HG03342 (cell line): ENCODE data around the gene SLC2A13.
A peak's percentile ranks its signal among the peaks of the same experiment; 100 is the strongest.
"Not testable (repeated sequence)": the region's sequence is repeated elsewhere in the genome, so short reads cannot be mapped to it uniquely, and the experiment has no call there.

Experiments
- ATAC-seq: cut with Tn5 transposase; IDR thresholded peaks from one replicate; pipeline ENCODE4 v1.9.1; 2021; ENCODE audit warnings: mild to moderate bottlenecking, moderate library complexity; ENCODE audit not compliant: unreplicated experiment

Gene SLC2A13

DNA sequence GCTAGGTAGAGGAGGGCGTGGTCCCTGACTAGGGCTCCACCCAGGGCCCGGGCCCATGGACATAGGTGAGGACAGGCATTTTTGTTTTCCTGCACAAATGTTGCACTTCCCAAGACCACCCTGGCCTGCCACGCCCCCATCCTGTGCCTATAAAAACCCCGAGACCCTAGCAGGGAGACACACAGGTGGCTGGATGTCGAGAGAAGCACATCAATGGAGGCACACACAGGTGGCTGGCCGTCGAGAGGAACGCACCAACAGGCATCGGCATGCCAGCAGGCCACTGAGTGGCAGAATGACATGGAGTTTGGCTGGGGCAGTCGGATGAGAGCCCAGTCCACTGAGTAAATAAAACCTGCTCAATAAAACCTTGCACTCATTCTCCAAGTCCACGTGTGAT lies 328.4 kb downstream of the SLC2A13 start:
- ATAC-seq = no peak

- ATAC-seq = no peak
Measured at GRCh38 chr12:39773266-39773665, 332.6 kb downstream of the SLC2A13 start.

DNA sequence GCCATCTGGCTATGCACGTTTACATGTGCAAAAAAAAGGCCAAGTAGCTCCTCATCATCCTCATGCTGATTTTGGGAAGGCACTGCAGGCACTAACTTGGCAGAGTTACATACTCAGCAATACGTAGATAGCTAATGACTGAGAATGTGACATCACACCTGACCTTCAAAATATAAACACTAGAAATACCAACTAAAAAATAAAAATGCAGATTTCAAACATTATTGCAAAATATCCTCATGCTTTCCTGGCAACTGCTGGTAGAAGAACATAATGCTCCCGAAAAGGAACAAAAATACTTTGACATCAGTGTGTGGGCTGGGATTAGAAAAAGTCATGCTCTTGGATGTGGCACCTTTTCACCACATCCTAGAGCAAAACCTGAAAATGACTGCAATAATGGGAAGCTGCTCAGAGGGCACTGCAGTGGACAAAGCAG lies 333.0 kb downstream of the SLC2A13 start:
- ATAC-seq = no peak

DNA sequence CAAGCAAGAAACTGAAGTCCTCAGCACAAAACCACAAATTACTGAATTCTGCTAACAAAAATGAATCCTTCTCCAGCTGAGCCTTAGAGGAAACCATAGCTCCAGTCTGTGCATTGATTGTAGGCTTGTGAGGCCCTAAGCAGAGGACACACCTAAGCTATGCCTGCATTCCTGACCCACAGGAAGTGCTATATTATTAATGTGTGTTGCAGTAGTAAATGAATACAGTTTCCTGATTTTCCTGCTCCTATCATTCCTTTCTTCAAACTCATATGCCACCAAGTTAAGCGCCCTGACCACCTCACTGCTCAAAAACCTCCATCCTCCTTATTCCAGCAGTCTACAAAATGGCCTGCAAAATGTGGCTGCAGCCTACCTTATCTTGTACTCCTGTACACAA lies 334.4 kb downstream of the SLC2A13 start:
- no peak for ATAC-seq

DNA sequence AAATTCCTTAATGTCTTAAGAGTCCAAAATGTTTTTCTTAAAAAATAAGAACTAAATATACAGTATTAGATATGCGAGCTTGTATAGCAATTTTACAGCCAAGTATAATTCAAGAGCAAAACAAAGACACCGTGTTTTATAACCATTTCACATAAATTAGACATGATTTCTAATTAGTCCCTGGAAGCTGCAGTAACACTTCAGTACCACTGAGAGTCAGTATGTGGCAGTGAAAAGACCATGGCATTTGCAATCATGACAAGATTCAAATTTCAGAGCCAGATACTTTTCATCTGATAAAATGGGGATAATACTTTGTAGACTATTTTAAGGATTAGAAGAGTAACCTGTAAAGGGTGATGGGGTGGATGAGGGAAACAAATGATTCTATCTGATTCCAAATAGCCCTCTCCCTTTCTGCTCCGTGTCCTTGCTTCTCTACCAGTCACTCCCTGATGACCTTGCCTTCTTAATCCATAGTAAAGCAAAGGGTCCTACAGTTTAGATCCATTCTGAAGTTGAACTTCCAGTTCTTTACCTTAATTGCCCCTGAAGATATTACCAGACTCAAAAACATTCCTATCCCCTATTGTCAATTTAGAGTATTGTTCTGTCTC lies 340.8 kb downstream of the SLC2A13 start:
- ATAC-seq = peak; percentile 81

- ATAC-seq = no peak
Measured at GRCh38 chr12:39763890-39764169, 342.1 kb downstream of the SLC2A13 start.

DNA sequence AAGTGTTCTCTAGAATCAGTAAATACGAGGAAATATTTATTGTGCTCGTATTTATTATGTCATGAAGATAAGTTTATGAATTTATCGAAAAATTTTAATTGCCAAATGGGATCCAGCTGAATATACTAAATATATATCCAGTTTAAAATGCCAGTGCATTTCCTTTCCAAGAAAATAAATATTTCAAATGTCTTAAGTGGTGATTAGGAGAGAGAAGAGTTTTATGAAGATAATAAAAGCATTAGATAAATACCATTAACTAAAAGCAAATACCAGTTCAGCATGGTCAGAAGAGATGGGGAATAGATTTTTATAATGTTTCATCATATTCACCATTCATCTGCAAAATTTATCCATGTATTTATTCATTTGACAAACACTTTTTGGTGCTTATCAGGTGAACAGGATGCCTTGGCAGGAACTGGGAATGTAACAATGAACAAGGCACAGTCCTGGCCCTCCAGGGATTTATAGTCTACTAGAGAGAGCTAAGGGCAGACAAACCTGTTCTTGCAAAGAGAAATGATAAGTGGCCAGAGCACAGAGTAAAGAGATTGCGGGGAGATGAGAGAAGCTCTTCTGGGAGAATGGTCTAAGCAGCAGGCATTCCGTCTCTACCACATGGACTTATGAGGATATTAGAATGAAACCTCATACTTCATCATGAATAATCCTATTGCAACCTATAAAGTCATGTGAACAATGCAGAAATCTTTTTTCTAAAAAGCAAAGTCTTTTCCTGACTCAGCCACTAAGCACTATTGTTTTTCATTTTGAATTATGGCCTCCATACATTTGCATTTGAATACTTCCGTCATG lies 342.6 kb downstream of the SLC2A13 start:
- no peak for ATAC-seq

GRCh38 chr12:39755478-39755877 lies 350.4 kb downstream of the SLC2A13 start:
- ATAC-seq = no peak

- ATAC-seq = no peak
Measured at GRCh38 chr12:39752482-39753137, 353.3 kb downstream of the SLC2A13 start.

DNA sequence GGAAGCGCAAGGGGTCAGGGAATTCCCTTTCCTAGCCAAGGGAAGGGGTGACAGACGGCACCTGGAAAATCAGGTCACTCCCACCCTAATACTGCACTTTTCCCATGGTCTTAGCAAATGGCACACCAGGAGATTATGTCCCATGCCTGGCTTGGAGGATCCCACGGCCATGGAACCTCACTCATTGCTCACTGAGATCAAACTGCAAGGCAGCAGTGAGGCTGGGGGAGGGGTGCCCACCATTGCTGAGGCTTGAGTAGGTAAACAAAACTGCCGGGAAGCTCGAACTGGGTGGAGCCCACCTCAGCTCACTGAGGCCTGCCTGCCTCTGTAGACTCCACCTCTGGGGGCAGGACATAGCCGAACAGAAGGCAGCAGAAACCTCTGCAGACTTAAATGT lies 359.7 kb downstream of the SLC2A13 start:
- not testable (repeated sequence) for ATAC-seq

DNA sequence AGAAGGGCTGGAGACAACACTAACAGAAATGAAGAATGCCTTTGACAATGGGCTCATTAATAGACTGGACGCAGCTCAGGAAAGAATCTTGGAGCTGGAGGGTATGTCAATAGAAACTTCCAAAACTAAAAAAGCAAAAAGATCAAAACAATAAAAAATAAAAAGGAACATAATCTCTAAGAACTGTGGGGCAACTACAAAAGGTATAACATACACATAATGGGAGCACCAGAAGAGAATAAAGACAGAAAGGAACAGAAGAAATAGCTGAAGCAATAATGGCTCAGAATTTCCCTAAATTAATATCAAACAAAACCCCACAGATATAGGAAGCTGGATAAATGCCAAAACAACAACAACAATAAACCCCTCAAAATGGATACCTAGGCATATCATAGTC lies 362.2 kb downstream of the SLC2A13 start:
- ATAC-seq = no peak

GRCh38 chr12:39736406-39736805 lies 369.5 kb downstream of the SLC2A13 start:
- ATAC-seq = no peak

DNA sequence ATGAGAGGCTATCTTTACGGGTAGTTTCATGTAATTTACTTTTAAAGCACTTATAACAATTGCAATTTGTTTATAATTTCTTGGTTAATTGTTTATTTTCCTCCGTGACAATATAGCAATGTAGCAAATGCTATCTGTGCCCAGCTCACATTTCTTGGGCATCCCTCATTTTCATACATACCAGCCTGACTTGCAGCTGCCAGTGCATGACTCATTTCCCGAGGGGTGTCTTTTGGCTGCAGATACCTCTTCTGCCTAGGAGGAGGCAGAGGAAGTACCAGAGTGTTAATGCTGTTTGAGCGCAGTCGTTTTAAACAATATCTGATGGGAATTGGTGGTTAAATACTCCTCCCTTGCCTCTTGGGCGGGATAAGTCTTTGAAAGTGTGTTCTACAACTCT lies 382.1 kb downstream of the SLC2A13 start:
- no peak for ATAC-seq

DNA sequence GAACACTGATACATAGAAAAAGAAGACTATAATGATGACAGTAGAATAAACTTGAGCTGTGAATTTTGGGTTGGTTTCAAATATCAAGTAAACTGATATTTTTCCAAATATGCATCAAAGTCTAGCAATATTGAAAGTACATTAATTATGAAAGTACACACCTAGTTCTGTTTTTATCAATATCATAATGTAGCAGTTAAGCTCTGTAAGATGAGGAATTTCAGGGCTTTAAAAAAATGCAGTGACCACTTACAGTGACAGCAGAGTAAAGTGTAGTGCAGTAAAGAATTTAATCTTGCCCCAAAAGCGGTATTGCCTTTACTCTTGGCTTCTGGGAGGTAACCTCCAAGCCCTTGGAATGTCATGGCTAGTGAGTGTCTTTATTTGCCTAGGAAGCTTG lies 383.4 kb downstream of the SLC2A13 start:
- no peak for ATAC-seq

DNA sequence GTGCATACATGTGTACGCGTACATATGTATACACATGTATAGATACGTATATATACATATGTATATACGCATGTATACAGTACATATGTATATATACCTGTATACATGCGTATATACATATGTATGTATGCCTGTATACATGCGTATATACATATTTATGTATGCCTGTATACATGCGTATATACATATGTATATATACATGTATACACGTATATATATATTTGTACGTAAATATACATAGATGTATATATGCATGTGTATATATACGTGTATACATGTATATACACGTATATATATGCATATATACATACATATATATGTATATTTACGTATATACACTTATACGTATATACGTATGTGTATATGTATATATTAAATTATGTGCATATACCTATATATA lies 392.3 kb downstream of the SLC2A13 start:
- ATAC-seq = no peak

DNA sequence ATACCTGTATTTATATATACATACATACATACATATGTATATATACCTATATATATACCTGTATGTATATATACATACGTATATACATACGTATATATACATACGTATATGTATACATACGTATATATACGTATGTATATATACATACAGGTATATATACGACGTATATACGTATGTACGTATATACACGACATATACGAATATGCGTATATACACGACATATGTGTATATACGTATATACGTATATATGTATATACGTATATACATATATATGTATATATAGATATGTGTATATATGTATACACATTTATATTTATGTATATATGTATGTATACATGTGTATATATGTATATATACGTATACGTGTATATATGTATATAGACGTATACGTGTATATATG lies 393.5 kb downstream of the SLC2A13 start:
- ATAC-seq = no peak
